Panc1 (cell line): ENCODE data around the gene CDH8. TPM values are rescaled to one million over a fixed set of nuclear protein-coding genes. Genes with fewer than 3 reads are reported as not detected.

Experiments
- ATAC-seq: fragments of 200-7000 bp; cut with Tn5 transposase; 2 replicates; pipeline ENCODE4 v1.9.1; 2020; ENCODE audit warnings: mild to moderate bottlenecking, moderate library complexity
- BruUV-seq: library from RNA; stranded (reverse); fragments of 400-500 nt; replicated peaks from 2 replicates; lab custom pipeline; 2021; lab: Mats Ljungman, UMichigan
- CTCF ChIA-PET: fragments of 300-600 bp; sonication (Branson Sonifier 250); formaldehyde crosslinking; loops from one replicate; lab custom pipeline; 2022; ENCODE audit warnings: antibody characterized with exemption; lab: Charles Lee
- POLR2A ChIA-PET: fragments of 300-600 bp; sonication (Branson Sonifier 250); formaldehyde crosslinking; loops from one replicate; lab custom pipeline; 2022; ENCODE audit warnings: antibody characterized with exemption; lab: Charles Lee
- DNase-seq: peaks from one replicate; pipeline ENCODE4 v3.0.0-alpha.2; 2010; ENCODE audit warnings: low read depth, low spot score
- H3K27ac ChIP-seq: 2 replicates; pipeline ENCODE4 v1.5.1; 2011; ENCODE audit warnings: mild to moderate bottlenecking, low read length, inconsistent platforms
- H3K27me3 ChIP-seq: fragments of 200-500 bp; sonication (Bioruptor generic); 2 replicates; pipeline ENCODE4 v1.6.0; 2014; ENCODE audit warnings: low read length, inconsistent platforms; ENCODE audit not compliant: control insufficient read depth, insufficient read depth
- H3K36me3 ChIP-seq: fragments of 200-500 bp; sonication (Bioruptor generic); 2 replicates; pipeline ENCODE4 v1.5.1; 2014; ENCODE audit warnings: inconsistent platforms, mild to moderate bottlenecking, low read length, moderate library complexity; ENCODE audit not compliant: control insufficient read depth, insufficient read depth
- H3K4me1 ChIP-seq: 2 replicates; pipeline ENCODE4 v1.5.1; 2011; ENCODE audit warnings: inconsistent platforms, mild to moderate bottlenecking, low read length, moderate library complexity; ENCODE audit not compliant: control insufficient read depth, insufficient read depth
- H3K4me3 ChIP-seq, 2 experiments: 2 replicates each; pipeline ENCODE4 v1.5.1; 2011 to 2012; ENCODE audit warnings: low read depth in 2 of 2, low read length in 2 of 2, mild to moderate bottlenecking in 2 of 2, inconsistent platforms in 1 of 2, moderate library complexity in 1 of 2
- H3K9me3 ChIP-seq: fragments of 200-500 bp; sonication (Bioruptor generic); 2 replicates; pipeline ENCODE4 v1.5.1; 2014; ENCODE audit warnings: low read depth, mild to moderate bottlenecking, inconsistent platforms, low read length, moderate library complexity; ENCODE audit not compliant: control insufficient read depth, insufficient read depth
- CTCF ChIP-seq: fragments of 450-650 bp; IDR thresholded peaks from 2 replicates; pipeline ENCODE4 v1.5.1; 2017; ENCODE audit warnings: mild to moderate bottlenecking
- POLR2AphosphoS5 ChIP-seq: IDR thresholded peaks from 2 replicates; pipeline ENCODE4 v1.6.1; 2012; ENCODE audit warnings: mild to moderate bottlenecking, low read depth, low read length, moderate library complexity
- REST ChIP-seq, 2 experiments: IDR thresholded peaks; 2 replicates each; pipeline ENCODE4 v1.6.1; 2011 to 2012; ENCODE audit warnings: low read depth in 2 of 2, control low read depth in 1 of 2, low read length in 1 of 2, mild to moderate bottlenecking in 1 of 2, moderate library complexity in 1 of 2; ENCODE audit not compliant: insufficient read depth in 1 of 2
- SIN3A ChIP-seq: IDR thresholded peaks from 2 replicates; pipeline ENCODE4 v1.6.1; 2012; ENCODE audit warnings: low read depth, mild to moderate bottlenecking, low read length, moderate library complexity, borderline replicate concordance; ENCODE audit not compliant: insufficient read depth
- TCF7L2 ChIP-seq: IDR thresholded peaks from 2 replicates; pipeline ENCODE4 v1.6.1; 2011; ENCODE audit warnings: mild to moderate bottlenecking, low read depth, low read length, inconsistent platforms
- in situ Hi-C: cut with HindIII; loops from 2 replicates; pipeline ENCODE4 v1.10.0; 2016; ENCODE audit warnings: low sequenced_read_pairs, low pct_unique_long_range_greater_than_20kb
- intact Hi-C: fragments of 100-400 bp; cut with micrococcal nuclease; formaldehyde crosslinking; loops from one replicate; pipeline ENCODE4 v1.10.0; 2022; ENCODE audit not compliant: unreplicated experiment
- total RNA-seq: library from RNA; stranded (reverse); gene quantifications from one replicate; pipeline ENCODE4 v1.2.1, GENCODE V29; 2021; ENCODE audit not compliant: unreplicated experiment

The CDH8 gene
- total RNA-seq, 1 experiment from 2014 or later: 0.21 TPM

GRCh38 chr16:61909074-61909473, 127.2 kb downstream of the CDH8 start:
- no peak for ATAC-seq
- Histone ChIP-seq H3K36me3 (no peaks in the 10 kb centered on the region), H3K27ac (no peak overlapping the region), H3K4me1 (no peaks in the 10 kb centered on the region), H3K27me3 (no peaks in the 10 kb centered on the region), H3K4me3 (no peak overlapping the region), H3K9me3 (no peaks in the 10 kb centered on the region)
- TF ChIP-seq SIN3A (no peak), TCF7L2 (no peak), REST (IDR thresholded peaks at IDR 0.05; ENCODE audit: insufficient read depth in 1 of 2, low read depth in 2 of 2, low read length in 1 of 2) (no peak), CTCF (no peak), POLR2AphosphoS5 (no peak)
- POLR2A ChIA-PET: no interaction called here
- no peak for DNase-seq
- intact Hi-C loops (no loop called here), in situ Hi-C loops (no loop called here)
- CTCF ChIA-PET: no interaction called here
- BruUV-seq: no TSS peak

- CTCF ChIA-PET: no interaction called here
- Histone ChIP-seq H3K4me1 (no peaks in the 10 kb centered on the region), H3K9me3 (no peaks in the 10 kb centered on the region), H3K4me3 (no peak overlapping the region), H3K36me3 (no peaks in the 10 kb centered on the region), H3K27ac (no peak overlapping the region), H3K27me3 (no peaks in the 10 kb centered on the region)
- TF ChIP-seq TCF7L2: no peak
- no peak for TF ChIP-seq POLR2AphosphoS5
- TF ChIP-seq CTCF: no peak
- no peak for TF ChIP-seq REST (IDR thresholded peaks at IDR 0.05; ENCODE audit: insufficient read depth in 1 of 2, low read depth in 2 of 2, low read length in 1 of 2)
- TF ChIP-seq SIN3A: no peak
- no TSS peak for BruUV-seq
- ATAC-seq (no peak), DNase-seq (no peak)
- in situ Hi-C loops (no loop called here), intact Hi-C loops (no loop called here)
- POLR2A ChIA-PET: no interaction called here
These were observed 127.8 kb downstream of the CDH8 start for GRCh38 chr16:61908426-61908825.
